NB4 (cell line): ENCODE data around the gene CTBP2.

Experiments used
- CTCF ChIP-seq: IDR thresholded peaks from one replicate; pipeline ENCODE4 v1.5.1; 2012; ENCODE audit warnings: low read depth, low read length
- MAX ChIP-seq: IDR thresholded peaks from 2 replicates; pipeline ENCODE4 v1.6.1; 2011; ENCODE audit warnings: low read depth, low read length
- MYC ChIP-seq: IDR thresholded peaks from 2 replicates; pipeline ENCODE4 v1.6.1; 2011; ENCODE audit warnings: low read depth, low read length
- POLR2A ChIP-seq: IDR thresholded peaks from 2 replicates; pipeline ENCODE4 v1.6.1; 2011; ENCODE audit warnings: mild to moderate bottlenecking; ENCODE audit not compliant: insufficient read length; ENCODE audit errors: extremely low read depth

GRCh38 chr10:125084614-125085257, 75.6 kb downstream of the CTBP2 start:
- no peak for TF ChIP-seq CTCF
- TF ChIP-seq MYC = no peak
- TF ChIP-seq POLR2A = no peak
- no peak for TF ChIP-seq MAX
